DND-41 (cell line): ENCODE results near the gene LSM14A.

ENCODE experiments used
- ATAC-seq: fragments of 200-7000 bp; cut with Tn5 transposase; 3 replicates; pipeline ENCODE4 v1.9.1; 2021; ENCODE audit warnings: low read depth; ENCODE audit not compliant: insufficient read depth
- DNase-seq: peaks from one replicate; pipeline ENCODE4 v3.0.0-alpha.2; 2020
- H2AFZ ChIP-seq: 2 replicates; pipeline ENCODE4 v1.6.0; 2012; ENCODE audit warnings: low read depth, low read length
- H3K27ac ChIP-seq: 2 replicates; pipeline ENCODE4 v1.5.1; 2012; ENCODE audit warnings: low read length, inconsistent platforms
- H3K27me3 ChIP-seq: fragments of 200-600 bp; sonication (generic); 2 replicates; pipeline ENCODE4 v1.6.0; 2012; ENCODE audit warnings: low read length, mild to moderate bottlenecking, inconsistent platforms; ENCODE audit not compliant: insufficient read depth, poor library complexity
- H3K36me3 ChIP-seq: 2 replicates; pipeline ENCODE4 v1.5.1; 2012; ENCODE audit warnings: low read length, inconsistent platforms; ENCODE audit not compliant: insufficient read depth
- H3K4me1 ChIP-seq: 2 replicates; pipeline ENCODE4 v1.5.1; 2012; ENCODE audit warnings: mild to moderate bottlenecking, low read length; ENCODE audit not compliant: insufficient read depth
- H3K4me2 ChIP-seq: 2 replicates; pipeline ENCODE4 v1.6.0; 2012; ENCODE audit warnings: mild to moderate bottlenecking, moderate library complexity, low read length, inconsistent platforms; ENCODE audit not compliant: insufficient read depth
- H3K4me3 ChIP-seq, 2 experiments: fragments of 200-600 bp in 1 of 2; shearing (Covaris generic) in 1 of 2; 2 replicates each; pipeline ENCODE4 v1.5.1; 2012 to 2016; ENCODE audit warnings: inconsistent platforms in 2 of 2, low read length in 2 of 2, mild to moderate bottlenecking in 2 of 2, low read depth in 1 of 2, moderate library complexity in 1 of 2
- H3K79me2 ChIP-seq: 2 replicates; pipeline ENCODE4 v1.6.0; 2012; ENCODE audit warnings: low read length, inconsistent platforms; ENCODE audit not compliant: insufficient read depth
- H3K9ac ChIP-seq: 2 replicates; pipeline ENCODE4 v1.6.0; 2012; ENCODE audit warnings: low read depth, mild to moderate bottlenecking, inconsistent platforms, low read length, moderate library complexity
- H3K9me3 ChIP-seq: 2 replicates; pipeline ENCODE4 v1.5.1; 2012; ENCODE audit warnings: low read length, moderate library complexity, mild to moderate bottlenecking, inconsistent platforms; ENCODE audit not compliant: insufficient read depth, severe bottlenecking
- H4K20me1 ChIP-seq: 2 replicates; pipeline ENCODE4 v1.6.0; 2012; ENCODE audit warnings: low read length; ENCODE audit not compliant: insufficient read depth
- CTCF ChIP-seq: IDR thresholded peaks from 2 replicates; pipeline ENCODE4 v1.5.1; 2012; ENCODE audit warnings: borderline replicate concordance, low read length, moderate library complexity, mild to moderate bottlenecking; ENCODE audit not compliant: poor library complexity, severe bottlenecking; ENCODE audit errors: extremely low read depth
- EZH2 ChIP-seq: IDR thresholded peaks from 3 replicates; pipeline ENCODE4 v1.6.1; 2012; ENCODE audit warnings: borderline replicate concordance, low read depth, mild to moderate bottlenecking, moderate library complexity, low read length, inconsistent platforms; ENCODE audit not compliant: severe bottlenecking

Gene LSM14A

GRCh38 chr19:34256835-34257558 lies 84.7 kb downstream of the LSM14A start:
- Histone ChIP-seq H3K9me3 (no peaks in the 10 kb centered on the region), H3K27ac (no peak overlapping the region), H4K20me1 (0 out of 2 replicates have a peak, but pooled peaks cover 9% of the 10 kb centered on the region), H3K4me2 (no peak overlapping the region), H3K79me2 (peaks cover 16% of the 10 kb centered on the region), H2AFZ (no peak overlapping the region), H3K27me3 (no peaks in the 10 kb centered on the region), H3K36me3 (no peaks in the 10 kb centered on the region), H3K4me3 (no peak overlapping the region), H3K4me1 (peaks cover 21% of the 10 kb centered on the region), H3K9ac (no peak overlapping the region)
- TF ChIP-seq CTCF (no peak), EZH2 (no peak)
- no peak for DNase-seq
- ATAC-seq, result no peak

- H3K4me1 ChIP-seq, result peaks cover 21% of the 10 kb centered on the region
- H3K4me2 ChIP-seq, result no peak overlapping the region
- H3K9me3 ChIP-seq, result no peaks in the 10 kb centered on the region
- H3K4me3 ChIP-seq, result no peak overlapping the region
- no peak overlapping the region for H3K27ac ChIP-seq
- ATAC-seq (no peak), DNase-seq (no peak)
- H3K36me3 ChIP-seq, result no peaks in the 10 kb centered on the region
- H3K9ac ChIP-seq, result no peak overlapping the region
- TF ChIP-seq EZH2, result no peak
- TF ChIP-seq CTCF, result no peak
- peaks cover 16% of the 10 kb centered on the region for H3K79me2 ChIP-seq
- H2AFZ ChIP-seq, result no peak overlapping the region
- no peaks in the 10 kb centered on the region for H3K27me3 ChIP-seq
- 0 out of 2 replicates have a peak, but pooled peaks cover 9% of the 10 kb centered on the region for H4K20me1 ChIP-seq
Observed at GRCh38 chr19:34257559-34257924, 85.2 kb downstream of the LSM14A start.

GRCh38 chr19:34259367-34260095 lies 87.2 kb downstream of the LSM14A start:
- no peak for DNase-seq
- H3K9me3 ChIP-seq, result no peaks in the 10 kb centered on the region
- peaks cover 15% of the 10 kb centered on the region for H3K4me1 ChIP-seq
- H3K27me3 ChIP-seq, result no peaks in the 10 kb centered on the region
- H3K9ac ChIP-seq, result no peak overlapping the region
- no peak overlapping the region for H3K4me2 ChIP-seq
- no peak for TF ChIP-seq CTCF
- no peak for TF ChIP-seq EZH2
- H3K4me3 ChIP-seq, result no peak overlapping the region
- H4K20me1 ChIP-seq, result 0 out of 2 replicates have a peak, but pooled peaks cover 9% of the 10 kb centered on the region
- peaks cover 16% of the 10 kb centered on the region for H3K79me2 ChIP-seq
- no peak overlapping the region for H2AFZ ChIP-seq
- H3K36me3 ChIP-seq, result no peaks in the 10 kb centered on the region
- no peak overlapping the region for H3K27ac ChIP-seq
- no peak for ATAC-seq
